ENCODE data around the gene NDST4.

Gene NDST4

GRCh38 chr4:115113506-115114106, at the start of gene NDST4:
NDST4 (minus strand) TSS chr4:115113620; CDS start chr4:115077036, 36,584 bp downstream.
- no peak for DNase-seq

- no peak for DNase-seq
These were observed 45.7 kb upstream of the NDST4 start for GRCh38 chr4:115159141-115159540.

GRCh38 chr4:115158296-115158695, 44.9 kb upstream of the NDST4 start:
- no peak for DNase-seq

DNA sequence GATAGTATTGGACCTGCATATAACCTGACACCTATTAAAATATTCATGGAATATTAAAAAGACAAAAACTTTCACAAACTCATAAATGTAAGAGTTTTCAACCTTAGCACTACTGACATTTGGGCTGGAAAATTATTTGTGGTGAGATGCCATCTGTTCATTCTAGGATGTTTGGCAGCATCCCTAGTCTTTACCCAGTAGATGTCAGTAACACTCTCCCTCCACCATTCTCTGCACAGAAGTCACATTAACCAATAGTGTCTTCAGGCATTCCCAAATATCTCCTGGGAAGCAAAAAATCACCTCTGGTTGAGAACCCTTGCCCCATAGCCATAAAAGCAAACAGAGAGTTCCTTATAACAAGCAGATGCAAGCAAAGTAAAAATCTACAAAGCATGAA, 41.4 kb upstream of the NDST4 start:
- no peak for DNase-seq

DNA sequence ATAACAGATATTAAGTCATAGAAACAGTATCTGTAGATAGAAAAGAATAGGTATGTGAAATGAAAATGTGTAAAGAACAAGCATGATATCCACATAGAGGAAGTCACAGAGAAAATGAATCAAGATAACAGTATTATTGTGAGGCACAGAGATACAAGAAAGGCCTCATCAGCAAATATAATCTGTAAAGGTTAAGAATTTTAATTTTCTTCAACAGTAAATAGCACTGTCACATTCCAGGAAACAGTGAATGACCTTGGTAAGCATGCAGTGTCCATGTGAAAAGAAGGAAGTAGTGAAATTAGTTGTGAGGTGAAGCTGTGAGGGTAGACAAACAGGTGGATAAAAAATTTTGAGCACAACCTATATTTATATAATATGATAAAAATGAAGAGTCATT, 39.5 kb upstream of the NDST4 start:
- no peak for DNase-seq

DNA sequence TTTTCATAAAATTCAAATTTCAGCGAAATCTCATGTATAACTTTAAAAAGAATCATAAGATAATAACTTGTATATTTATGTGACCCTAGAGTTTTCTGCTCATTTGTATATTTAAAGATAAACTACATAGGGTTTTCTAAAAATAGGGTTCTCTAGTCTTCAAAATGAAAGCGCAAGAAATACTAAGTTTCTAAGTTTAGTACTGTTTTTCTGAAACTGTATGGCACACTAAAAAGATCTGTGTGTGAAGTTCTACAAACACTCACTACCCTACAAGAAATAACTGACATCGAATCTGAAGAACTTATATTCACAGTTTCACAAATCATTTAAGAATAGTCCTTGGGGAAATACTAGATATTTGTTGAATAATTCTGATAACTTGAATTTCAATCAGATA, 38.7 kb upstream of the NDST4 start:
- DNase-seq, result no peak

- DNase-seq, result no peak
These were observed 35.7 kb upstream of the NDST4 start for GRCh38 chr4:115149106-115149505.

DNA sequence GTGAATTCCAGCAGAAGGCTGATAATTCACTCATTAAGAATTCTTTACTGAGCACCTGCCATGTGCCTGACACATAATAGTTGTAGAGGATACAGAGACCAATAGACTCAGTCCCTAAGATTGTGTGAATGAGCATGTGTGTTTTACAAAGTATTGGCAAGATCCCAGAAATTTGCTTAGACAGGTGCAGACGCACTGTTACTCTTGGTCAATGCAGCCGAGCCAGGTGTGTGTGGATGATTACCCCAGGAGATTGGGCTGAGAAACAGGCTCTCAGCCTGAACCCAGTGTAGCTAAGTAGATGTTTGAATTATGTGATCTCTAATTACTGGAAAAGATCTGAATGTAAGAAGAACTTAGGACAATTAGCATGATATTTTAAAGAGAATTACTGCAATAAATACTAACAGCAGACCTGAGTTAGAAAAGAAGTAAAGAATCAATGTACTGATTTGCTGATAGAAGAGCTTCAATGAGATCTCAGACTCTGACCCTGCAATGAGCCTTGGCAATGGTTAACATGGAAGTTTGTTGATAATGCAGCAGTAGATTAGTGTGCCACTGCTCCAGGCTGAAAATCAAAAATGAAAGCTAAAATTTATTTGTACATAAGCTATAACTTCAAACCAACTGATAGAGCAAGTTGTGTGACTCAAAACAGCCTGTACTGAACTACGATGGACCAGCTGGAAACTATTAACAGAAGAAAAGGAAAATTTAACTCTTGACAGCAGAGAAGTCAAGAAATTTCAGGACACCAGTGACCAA, 32.2 kb upstream of the NDST4 start:
- no peak for DNase-seq

GRCh38 chr4:115128037-115128436, 14.6 kb upstream of the NDST4 start:
- no peak for DNase-seq

GRCh38 chr4:115126491-115126890, 13.1 kb upstream of the NDST4 start:
- no peak for DNase-seq

DNA sequence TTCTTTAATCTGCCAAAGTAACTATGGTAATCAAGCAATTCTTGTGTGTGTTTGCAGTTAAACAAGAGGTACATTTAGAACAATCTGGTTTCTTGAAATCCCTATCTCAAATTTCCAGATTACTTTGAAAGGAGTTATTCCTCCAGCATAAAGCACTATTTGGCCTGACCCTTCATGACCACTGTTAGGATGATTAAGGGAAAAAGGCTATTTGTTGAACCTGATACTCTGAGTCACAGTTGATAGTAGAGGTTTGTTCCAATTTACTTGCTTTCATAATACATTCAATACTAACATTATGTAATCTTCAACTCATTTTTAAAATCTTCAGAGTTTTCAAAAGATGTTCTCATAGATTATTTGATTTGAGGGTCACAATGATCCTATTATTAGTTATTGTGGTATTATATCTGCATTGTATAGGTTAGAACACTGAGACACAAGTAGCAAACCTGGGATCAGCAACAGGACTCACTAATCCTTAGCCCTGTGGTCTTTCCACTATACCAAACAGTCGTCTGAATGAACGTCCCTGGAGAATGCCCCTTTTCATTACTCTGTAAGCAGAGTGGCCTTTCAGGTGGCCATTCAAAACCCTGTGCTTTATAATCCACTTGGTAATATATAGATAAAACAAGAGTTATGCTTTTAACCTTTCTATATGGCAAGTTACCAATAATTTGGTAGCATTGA, 8.1 kb upstream of the NDST4 start:
- no peak for DNase-seq

DNA sequence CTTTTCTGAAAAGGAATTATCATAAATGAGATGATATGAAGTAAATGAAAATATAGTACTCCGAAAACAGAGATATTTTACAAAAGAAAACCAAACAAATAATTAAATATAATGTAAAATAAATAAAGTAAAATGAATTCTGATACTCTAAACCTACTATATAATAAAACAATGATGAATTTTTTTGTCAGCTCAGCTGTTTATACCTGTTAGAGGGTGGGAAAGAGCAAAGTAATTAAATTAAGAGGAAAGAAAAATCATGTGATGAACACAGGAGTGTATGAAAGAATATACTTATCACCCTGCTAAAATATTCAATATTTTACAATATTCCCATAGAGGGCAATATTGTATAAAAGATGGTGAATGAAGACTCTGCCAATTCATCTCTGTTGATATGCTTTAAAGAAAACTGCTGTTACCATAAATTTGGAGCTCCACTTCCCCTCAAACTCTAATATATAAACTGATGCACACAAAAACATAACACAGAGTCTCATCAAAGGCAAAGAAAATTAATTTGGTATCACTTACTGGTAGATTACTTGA, 6.5 kb upstream of the NDST4 start:
- no peak for DNase-seq

GRCh38 chr4:115117651-115118050, 4.2 kb upstream of the NDST4 start:
- DNase-seq, result no peak

- no peak for DNase-seq
These were observed 2.9 kb downstream of the NDST4 start for GRCh38 chr4:115110191-115111181.

DNA sequence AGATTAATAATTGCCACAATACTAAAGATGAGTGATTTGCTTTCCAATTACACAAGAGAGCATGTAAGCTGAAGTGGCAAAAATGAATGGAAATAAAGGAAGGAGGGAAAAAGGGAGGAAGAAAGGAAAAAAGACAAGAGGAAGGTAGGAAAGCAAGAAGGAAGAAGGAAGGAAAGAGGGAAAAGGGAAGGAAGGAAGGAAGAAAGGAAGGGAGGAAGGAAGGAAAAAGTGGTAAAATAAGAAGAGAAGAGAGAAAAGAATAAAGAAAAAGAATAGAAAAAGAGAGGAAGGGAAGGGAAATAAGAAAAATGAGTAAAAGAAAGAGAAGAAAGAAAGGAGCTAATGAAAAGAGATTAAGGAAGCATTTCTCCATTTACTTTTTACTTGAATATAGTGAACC, 4.6 kb downstream of the NDST4 start:
- no peak for DNase-seq

DNA sequence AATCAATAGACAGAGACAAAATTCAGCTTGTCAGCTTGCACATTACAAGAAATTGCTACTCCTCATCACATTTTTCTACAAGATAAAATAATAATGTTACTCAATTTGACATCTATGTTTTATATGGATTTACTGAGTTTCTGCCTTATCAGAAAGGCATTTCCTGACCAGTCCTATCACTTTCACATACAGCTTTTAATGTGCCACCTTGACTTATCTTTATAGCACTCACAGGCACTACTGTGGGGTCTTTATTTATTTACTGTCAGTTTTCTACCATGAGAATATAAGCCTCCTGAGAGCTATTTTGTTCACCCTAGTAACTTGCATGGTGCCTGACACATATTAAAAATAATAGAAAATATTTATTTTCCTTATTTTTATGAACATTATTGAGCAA, 6.0 kb downstream of the NDST4 start:
- DNase-seq, result no peak

GRCh38 chr4:115101675-115102074, 11.7 kb downstream of the NDST4 start:
- no peak for DNase-seq

DNA sequence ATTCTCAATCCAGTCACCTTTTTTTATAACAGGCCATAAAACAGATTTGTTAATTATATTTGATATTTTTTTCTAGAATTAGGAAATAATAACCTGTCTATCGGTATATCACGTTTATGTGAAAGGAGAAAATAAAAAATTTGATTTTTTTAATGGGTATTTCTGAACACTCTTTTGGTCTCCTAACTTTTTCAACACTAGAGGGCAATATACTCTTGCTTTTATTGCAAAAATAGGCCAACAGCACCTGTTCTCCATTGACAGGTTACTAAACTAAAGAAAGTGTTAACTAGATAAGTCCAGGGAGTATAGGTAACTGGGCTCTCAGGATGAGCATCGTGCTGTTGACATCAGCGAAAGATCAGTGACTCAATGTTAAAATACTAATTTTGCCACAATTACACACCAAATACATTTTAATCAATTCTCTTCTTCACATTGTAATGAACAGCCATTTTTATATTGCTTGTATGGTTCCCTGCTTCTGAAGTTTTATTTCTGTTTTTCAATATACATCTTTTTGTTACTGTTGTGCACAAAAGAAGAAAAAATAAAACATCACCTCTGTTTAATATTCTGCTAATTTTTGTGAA, 22.8 kb downstream of the NDST4 start:
- no peak for DNase-seq

DNA sequence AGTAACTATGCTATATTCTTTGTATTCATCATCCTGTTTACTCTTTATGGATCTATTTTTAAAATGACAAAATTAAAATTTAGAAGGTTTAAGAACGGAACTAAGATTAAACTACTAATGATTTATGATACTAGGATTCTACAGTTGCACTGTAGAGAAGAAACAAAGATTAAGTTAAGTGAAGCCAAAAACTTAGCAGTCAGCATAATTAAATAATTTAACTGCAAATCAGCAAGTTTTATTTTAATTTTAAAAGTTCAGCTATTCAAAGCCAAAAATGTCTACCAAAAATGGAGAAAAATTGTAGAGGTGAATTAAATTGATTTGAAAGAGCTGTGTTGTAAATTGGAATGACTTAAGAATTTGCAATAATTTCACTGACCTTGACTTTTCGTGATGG, 30.8 kb downstream of the NDST4 start:
- DNase-seq, result no peak

- DNase-seq, result no peak
These were observed 36.7 kb downstream of the NDST4 start for GRCh38 chr4:115076691-115077090.

DNA sequence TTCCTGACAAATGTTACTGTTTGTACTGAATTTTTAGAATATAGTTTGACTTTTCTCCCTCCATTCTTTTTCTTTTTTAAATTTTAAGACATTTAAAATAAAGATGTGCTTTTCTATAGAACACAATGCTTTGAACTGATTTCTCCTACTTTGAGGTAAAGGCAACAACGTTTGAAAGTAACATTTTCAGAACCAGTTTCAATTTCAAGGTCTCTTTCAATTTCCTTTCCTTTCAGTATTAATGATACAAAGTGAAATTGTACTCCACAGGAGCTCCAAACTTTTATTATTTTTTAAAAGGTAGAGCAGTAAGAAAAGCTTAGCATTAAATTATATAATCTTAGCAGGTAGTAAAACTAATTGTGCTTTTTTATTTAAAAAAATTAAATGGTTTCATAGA, 54.9 kb downstream of the NDST4 start:
- DNase-seq, result no peak

DNA sequence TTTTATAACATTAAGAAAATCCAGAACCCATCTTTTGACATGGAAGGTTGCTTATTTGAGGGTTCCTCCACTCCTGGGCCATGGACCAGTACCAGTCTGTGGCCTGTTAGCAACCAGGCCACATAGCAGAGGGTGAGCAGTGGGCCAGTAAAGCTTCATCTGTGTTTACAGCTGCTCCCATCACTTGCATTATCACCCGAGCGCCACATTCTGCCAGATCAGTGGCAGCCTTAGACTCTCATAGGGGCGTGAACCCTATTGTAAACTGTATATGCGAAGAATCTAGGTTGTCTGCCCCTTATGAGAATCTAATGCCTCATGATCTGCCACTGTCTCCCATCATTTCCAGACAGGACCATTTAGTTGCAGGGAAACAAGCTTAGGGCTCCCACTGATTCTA, 58.6 kb downstream of the NDST4 start:
- DNase-seq, result no peak

Measured in activated CD4-positive, CD25-positive, alpha-beta regulatory T cell (primary cell).